Natural killer cell (primary cell): ENCODE results near the gene CFAP77. TPM values are rescaled to one million over a fixed set of nuclear protein-coding genes. Genes with fewer than 3 reads are reported as not detected.

ENCODE experiments used
- ATAC-seq, 3 donors: fragments of 150-1000 bp in 2 of 3; fragments of 200-7000 bp in 1 of 3; cut with Tn5 transposase; 1 replicate in 1 of 3; 2 replicates in 2 of 3; pipeline ENCODE4 v1.10.0; 2021; ENCODE audit warnings: mild to moderate bottlenecking in 2 of 3, moderate library complexity in 2 of 3
- DNase-seq, 2 donors: peaks; one replicate each; pipeline versions ENCODE4 v3.0.0 to v3.0.0-alpha.2; 2013 to 2021; ENCODE audit warnings: mixed read lengths in 1 of 2
- H3K27ac ChIP-seq: one replicate; pipeline ENCODE4 v1.5.1; 2013; ENCODE audit warnings: mild to moderate bottlenecking, low read length
- H3K27me3 ChIP-seq: one replicate; pipeline ENCODE4 v1.6.1; 2013; ENCODE audit warnings: low read length; ENCODE audit not compliant: control insufficient read depth, insufficient read depth
- H3K36me3 ChIP-seq: one replicate; pipeline ENCODE4 v1.6.1; 2013; ENCODE audit warnings: low read length; ENCODE audit not compliant: control insufficient read depth, insufficient read depth
- H3K4me1 ChIP-seq: one replicate; pipeline ENCODE4 v1.6.1; 2013; ENCODE audit warnings: low read length; ENCODE audit not compliant: control insufficient read depth, insufficient read depth
- H3K4me3 ChIP-seq: one replicate; pipeline ENCODE4 v1.5.1; 2013; ENCODE audit warnings: low read length
- H3K9me3 ChIP-seq: one replicate; pipeline ENCODE4 v1.6.1; 2013; ENCODE audit warnings: low read length; ENCODE audit not compliant: control insufficient read depth, insufficient read depth
- H3K27ac Mint-ChIP-seq, 2 donors: one replicate each; pipeline ENCODE4 v1.8.0; 2022; ENCODE audit warnings: mild to moderate bottlenecking in 2 of 2, mixed read lengths in 2 of 2, moderate library complexity in 1 of 2
- H3K27me3 Mint-ChIP-seq, 2 donors: one replicate each; pipeline ENCODE4 v1.8.0; 2022; ENCODE audit warnings: low read depth in 2 of 2, mixed read lengths in 2 of 2
- H3K36me3 Mint-ChIP-seq: one replicate; pipeline ENCODE4 v1.8.0; 2022; ENCODE audit warnings: mixed read lengths
- H3K4me1 Mint-ChIP-seq, 2 donors: one replicate each; pipeline ENCODE4 v1.8.0; 2022; ENCODE audit warnings: mixed read lengths in 2 of 2
- H3K4me3 Mint-ChIP-seq: one replicate; pipeline ENCODE4 v1.8.0; 2022; ENCODE audit warnings: mild to moderate bottlenecking, moderate library complexity, mixed read lengths
- H3K9me3 Mint-ChIP-seq, 2 donors: one replicate each; pipeline ENCODE4 v1.8.0; 2022; ENCODE audit warnings: mixed read lengths in 2 of 2
- WGBS: methylation state at CpG from one replicate; pipeline ENCODE4 v1.1.7; 2013; ENCODE audit warnings: missing lambda C conversion rate; ENCODE audit not compliant: insufficient coverage; 5-methylcytosine and 5-hydroxymethylcytosine counted together
- intact Hi-C: fragments of 100-400 bp; cut with micrococcal nuclease; formaldehyde crosslinking; loops from one replicate; pipeline ENCODE4 v1.14.2; 2022
- total RNA-seq, 4 donors: library from RNA; stranded (reverse); fragments of 120-200 nt in 1 of 4; gene quantifications; one replicate each; pipeline versions ENCODE4 v1.2.3 to v1.2.4, GENCODE V29; 2013 to 2022
- TF ChIP-seq, protein P1 (sequence below): fragments of 200-600 bp; IDR thresholded peaks from one replicate; pipeline ENCODE4 v1.8.0; 2022; ENCODE audit warnings: antibody characterized with exemption

The CFAP77 gene
- total RNA-seq, 3 donors from 2014 or later (not counting 1 experiment from before 2014, with no cell fraction given) = not detected

DNA sequence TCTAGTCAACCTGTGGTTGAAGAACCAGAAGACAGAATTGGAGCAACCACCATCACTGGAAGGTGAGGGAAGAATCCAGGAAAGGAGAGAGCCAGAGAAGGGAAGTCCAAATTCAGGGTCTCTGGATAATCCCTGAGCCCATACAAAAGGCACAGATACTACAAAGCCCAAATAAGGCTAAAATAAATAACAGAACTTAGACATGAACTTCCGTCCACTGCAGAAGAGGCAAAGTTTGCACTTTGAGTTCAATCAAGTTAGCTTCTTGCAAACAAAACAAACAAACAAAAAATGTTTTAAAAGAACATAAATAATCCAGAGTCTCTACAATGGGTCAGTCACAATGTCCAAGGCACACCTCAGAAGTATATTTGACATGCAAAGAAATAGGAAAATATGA, 21.0 kb downstream of the CFAP77 start:
- DNase-seq (no peak), ATAC-seq (no peak)
- Mint-ChIP-seq H3K27ac (no peak overlapping the region), H3K27me3 (peaks cover 51 to 64% of the 10 kb centered on the region in 2 donors), H3K4me1 (peaks cover 0 to 5% of the 10 kb centered on the region in 2 donors), H3K9me3 (no peaks in the 10 kb centered on the region), H3K4me3 (no peak overlapping the region), H3K36me3 (no peaks in the 10 kb centered on the region)
- WGBS = 93% methylated on average over 1 of the region's 1 CpG
- Histone ChIP-seq H3K27me3 (no peaks in the 10 kb centered on the region), H3K4me1 (no peaks in the 10 kb centered on the region), H3K9me3 (no peaks in the 10 kb centered on the region), H3K36me3 (no peaks in the 10 kb centered on the region), H3K27ac (no peak overlapping the region), H3K4me3 (no peak overlapping the region)
- TF ChIP-seq, protein P1, sequence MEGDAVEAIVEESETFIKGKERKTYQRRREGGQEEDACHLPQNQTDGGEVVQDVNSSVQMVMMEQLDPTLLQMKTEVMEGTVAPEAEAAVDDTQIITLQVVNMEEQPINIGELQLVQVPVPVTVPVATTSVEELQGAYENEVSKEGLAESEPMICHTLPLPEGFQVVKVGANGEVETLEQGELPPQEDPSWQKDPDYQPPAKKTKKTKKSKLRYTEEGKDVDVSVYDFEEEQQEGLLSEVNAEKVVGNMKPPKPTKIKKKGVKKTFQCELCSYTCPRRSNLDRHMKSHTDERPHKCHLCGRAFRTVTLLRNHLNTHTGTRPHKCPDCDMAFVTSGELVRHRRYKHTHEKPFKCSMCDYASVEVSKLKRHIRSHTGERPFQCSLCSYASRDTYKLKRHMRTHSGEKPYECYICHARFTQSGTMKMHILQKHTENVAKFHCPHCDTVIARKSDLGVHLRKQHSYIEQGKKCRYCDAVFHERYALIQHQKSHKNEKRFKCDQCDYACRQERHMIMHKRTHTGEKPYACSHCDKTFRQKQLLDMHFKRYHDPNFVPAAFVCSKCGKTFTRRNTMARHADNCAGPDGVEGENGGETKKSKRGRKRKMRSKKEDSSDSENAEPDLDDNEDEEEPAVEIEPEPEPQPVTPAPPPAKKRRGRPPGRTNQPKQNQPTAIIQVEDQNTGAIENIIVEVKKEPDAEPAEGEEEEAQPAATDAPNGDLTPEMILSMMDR = no peak
- intact Hi-C loops = no loop called here

DNA sequence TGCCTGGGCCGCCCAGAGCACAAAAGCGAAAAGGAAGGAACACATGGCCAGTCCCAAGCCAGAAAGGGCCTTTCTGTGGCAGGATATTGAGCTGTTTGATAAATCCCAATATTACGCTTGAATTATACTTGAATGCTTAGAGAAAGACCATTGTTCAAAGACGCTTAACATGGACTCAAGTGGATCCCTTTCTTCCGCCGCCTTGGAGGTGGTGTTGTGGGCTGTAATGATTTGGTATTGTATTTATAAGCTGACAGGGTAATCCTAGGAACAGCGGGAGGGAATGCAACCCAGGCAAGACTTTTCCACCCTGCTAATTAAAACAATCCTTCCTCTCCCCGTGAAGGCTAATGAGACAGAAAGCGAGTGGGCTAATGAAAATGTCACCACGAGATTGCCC, 24.9 kb downstream of the CFAP77 start:
- Mint-ChIP-seq H3K4me3 (no peak overlapping the region), H3K9me3 (no peaks in the 10 kb centered on the region), H3K27ac (no peak overlapping the region), H3K4me1 (peaks cover 0 to 5% of the 10 kb centered on the region in 2 donors), H3K27me3 (peaks cover 45 to 59% of the 10 kb centered on the region in 2 donors), H3K36me3 (no peaks in the 10 kb centered on the region)
- Histone ChIP-seq H3K9me3 (no peaks in the 10 kb centered on the region), H3K27me3 (no peaks in the 10 kb centered on the region), H3K27ac (no peak overlapping the region), H3K4me3 (no peak overlapping the region), H3K4me1 (no peaks in the 10 kb centered on the region), H3K36me3 (no peaks in the 10 kb centered on the region)
- intact Hi-C loops = no loop called here
- DNase-seq (no peak), ATAC-seq (no peak)
- TF ChIP-seq, protein P1 = no peak
- WGBS = 93% methylated on average over 6 of the region's 10 CpGs

DNA sequence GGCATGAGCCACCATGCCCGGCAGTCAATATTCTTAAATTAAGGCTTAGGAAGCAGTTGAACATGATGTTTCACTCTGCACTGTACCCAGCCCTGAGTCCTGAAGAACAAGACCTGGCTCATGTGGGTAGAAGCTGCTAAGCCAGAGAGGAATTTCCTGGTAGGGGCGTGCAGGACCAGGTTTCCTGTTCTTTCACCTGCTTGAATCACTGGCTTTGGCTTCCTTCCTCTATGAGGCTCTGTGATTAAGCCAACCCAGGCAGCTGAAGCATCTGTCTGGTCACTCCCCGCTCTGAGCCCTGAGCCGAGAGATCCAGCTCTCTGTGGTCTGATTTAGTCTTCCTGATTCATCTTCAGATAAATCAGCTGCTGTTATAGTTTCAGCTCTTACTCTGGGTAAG, 29.1 kb downstream of the CFAP77 start:
- Mint-ChIP-seq H3K27me3 (peaks cover 38 to 66% of the 10 kb centered on the region in 2 donors), H3K4me1 (no peaks in the 10 kb centered on the region), H3K4me3 (no peak overlapping the region), H3K9me3 (no peaks in the 10 kb centered on the region), H3K27ac (no peak overlapping the region), H3K36me3 (no peaks in the 10 kb centered on the region)
- intact Hi-C loops = no loop called here
- no peak overlapping the region for H3K4me3 ChIP-seq
- no peak overlapping the region for H3K27ac ChIP-seq
- ATAC-seq = no peak
- peaks cover 2% of the 10 kb centered on the region for H3K4me1 ChIP-seq
- H3K9me3 ChIP-seq = no peaks in the 10 kb centered on the region
- no peak for DNase-seq
- TF ChIP-seq, protein P1 = no peak
- peaks cover 6% of the 10 kb centered on the region for H3K27me3 ChIP-seq
- WGBS = 43% methylated on average over 4 of the region's 4 CpGs
- no peaks in the 10 kb centered on the region for H3K36me3 ChIP-seq

DNA sequence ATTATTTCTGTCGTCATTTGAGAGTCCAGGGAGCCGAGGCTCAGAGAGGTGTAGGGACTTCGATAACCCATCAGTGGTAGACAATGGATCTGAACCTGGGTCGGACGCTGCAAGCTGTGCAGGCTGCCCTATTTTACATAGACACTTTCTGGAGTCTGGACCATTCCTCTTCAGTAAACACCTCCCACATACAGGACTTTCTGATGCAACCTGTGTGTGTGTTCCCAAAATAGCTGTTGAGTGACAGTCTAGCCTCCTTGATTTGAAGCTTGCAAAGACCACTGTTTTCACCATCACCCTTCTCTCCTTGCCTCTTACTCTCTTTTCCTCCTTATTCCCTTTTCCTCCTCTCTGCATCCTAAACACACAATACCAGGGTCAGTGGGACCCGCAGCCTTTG, 30.7 kb downstream of the CFAP77 start:
- Mint-ChIP-seq H3K9me3 (no peaks in the 10 kb centered on the region), H3K4me3 (no peak overlapping the region), H3K27ac (no peak overlapping the region), H3K27me3 (peaks cover 33 to 61% of the 10 kb centered on the region in 2 donors), H3K36me3 (no peaks in the 10 kb centered on the region), H3K4me1 (no peaks in the 10 kb centered on the region)
- no peaks in the 10 kb centered on the region for H3K36me3 ChIP-seq
- no peak for ATAC-seq
- peaks cover 5% of the 10 kb centered on the region for H3K4me1 ChIP-seq
- H3K4me3 ChIP-seq = no peak overlapping the region
- H3K27me3 ChIP-seq = peaks cover 10% of the 10 kb centered on the region
- TF ChIP-seq, protein P1 = no peak
- WGBS = 89% methylated on average over 5 of the region's 6 CpGs
- H3K9me3 ChIP-seq = no peaks in the 10 kb centered on the region
- intact Hi-C loops = no loop called here
- H3K27ac ChIP-seq = no peak overlapping the region
- DNase-seq = no peak
